ENCODE measurements around the gene SIGLEC8. TPM values are rescaled to one million over a fixed set of nuclear protein-coding genes. Genes with fewer than 3 reads are reported as not detected.

Gene SIGLEC8
- total and polyA plus RNA-seq, 10 of the 15 experiments (the other 5 are each of a cell fraction or from before 2014, with no cell fraction given): not detected

DNA sequence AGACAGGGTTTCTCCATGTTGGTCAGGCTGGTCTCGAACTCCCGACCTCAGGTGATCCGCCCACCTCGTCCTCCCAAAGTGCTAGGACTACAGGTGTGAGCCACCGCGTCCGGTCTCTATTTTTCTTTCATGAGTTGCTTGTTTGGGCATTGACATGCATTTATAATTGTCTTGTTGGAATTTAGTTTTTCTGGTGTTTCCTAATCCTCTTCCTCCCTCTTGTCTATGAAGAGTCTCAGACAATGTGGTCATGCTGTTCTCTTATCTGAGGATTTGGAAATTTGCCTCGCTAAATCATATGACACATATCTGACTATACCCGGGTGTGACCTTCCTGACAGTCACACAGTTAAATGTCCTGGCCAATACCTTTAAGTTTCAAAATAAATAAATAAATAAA, 12.7 kb upstream of the SIGLEC8 start (continued):
- TF ChIP-seq, protein P1, sequence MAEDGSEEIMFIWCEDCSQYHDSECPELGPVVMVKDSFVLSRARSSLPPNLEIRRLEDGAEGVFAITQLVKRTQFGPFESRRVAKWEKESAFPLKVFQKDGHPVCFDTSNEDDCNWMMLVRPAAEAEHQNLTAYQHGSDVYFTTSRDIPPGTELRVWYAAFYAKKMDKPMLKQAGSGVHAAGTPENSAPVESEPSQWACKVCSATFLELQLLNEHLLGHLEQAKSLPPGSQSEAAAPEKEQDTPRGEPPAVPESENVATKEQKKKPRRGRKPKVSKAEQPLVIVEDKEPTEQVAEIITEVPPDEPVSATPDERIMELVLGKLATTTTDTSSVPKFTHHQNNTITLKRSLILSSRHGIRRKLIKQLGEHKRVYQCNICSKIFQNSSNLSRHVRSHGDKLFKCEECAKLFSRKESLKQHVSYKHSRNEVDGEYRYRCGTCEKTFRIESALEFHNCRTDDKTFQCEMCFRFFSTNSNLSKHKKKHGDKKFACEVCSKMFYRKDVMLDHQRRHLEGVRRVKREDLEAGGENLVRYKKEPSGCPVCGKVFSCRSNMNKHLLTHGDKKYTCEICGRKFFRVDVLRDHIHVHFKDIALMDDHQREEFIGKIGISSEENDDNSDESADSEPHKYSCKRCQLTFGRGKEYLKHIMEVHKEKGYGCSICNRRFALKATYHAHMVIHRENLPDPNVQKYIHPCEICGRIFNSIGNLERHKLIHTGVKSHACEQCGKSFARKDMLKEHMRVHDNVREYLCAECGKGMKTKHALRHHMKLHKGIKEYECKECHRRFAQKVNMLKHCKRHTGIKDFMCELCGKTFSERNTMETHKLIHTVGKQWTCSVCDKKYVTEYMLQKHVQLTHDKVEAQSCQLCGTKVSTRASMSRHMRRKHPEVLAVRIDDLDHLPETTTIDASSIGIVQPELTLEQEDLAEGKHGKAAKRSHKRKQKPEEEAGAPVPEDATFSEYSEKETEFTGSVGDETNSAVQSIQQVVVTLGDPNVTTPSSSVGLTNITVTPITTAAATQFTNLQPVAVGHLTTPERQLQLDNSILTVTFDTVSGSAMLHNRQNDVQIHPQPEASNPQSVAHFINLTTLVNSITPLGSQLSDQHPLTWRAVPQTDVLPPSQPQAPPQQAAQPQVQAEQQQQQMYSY (CRISPR knock-in tag; IDR thresholded peaks at IDR 0.05): no peak
- no peak for TF ChIP-seq SMARCA5 (IDR thresholded peaks at IDR 0.05)
- no peak for TF ChIP-seq STAT3 (IDR thresholded peaks at IDR 0.05; ENCODE audit: low read depth, low read length)
- TF ChIP-seq, protein P2, sequence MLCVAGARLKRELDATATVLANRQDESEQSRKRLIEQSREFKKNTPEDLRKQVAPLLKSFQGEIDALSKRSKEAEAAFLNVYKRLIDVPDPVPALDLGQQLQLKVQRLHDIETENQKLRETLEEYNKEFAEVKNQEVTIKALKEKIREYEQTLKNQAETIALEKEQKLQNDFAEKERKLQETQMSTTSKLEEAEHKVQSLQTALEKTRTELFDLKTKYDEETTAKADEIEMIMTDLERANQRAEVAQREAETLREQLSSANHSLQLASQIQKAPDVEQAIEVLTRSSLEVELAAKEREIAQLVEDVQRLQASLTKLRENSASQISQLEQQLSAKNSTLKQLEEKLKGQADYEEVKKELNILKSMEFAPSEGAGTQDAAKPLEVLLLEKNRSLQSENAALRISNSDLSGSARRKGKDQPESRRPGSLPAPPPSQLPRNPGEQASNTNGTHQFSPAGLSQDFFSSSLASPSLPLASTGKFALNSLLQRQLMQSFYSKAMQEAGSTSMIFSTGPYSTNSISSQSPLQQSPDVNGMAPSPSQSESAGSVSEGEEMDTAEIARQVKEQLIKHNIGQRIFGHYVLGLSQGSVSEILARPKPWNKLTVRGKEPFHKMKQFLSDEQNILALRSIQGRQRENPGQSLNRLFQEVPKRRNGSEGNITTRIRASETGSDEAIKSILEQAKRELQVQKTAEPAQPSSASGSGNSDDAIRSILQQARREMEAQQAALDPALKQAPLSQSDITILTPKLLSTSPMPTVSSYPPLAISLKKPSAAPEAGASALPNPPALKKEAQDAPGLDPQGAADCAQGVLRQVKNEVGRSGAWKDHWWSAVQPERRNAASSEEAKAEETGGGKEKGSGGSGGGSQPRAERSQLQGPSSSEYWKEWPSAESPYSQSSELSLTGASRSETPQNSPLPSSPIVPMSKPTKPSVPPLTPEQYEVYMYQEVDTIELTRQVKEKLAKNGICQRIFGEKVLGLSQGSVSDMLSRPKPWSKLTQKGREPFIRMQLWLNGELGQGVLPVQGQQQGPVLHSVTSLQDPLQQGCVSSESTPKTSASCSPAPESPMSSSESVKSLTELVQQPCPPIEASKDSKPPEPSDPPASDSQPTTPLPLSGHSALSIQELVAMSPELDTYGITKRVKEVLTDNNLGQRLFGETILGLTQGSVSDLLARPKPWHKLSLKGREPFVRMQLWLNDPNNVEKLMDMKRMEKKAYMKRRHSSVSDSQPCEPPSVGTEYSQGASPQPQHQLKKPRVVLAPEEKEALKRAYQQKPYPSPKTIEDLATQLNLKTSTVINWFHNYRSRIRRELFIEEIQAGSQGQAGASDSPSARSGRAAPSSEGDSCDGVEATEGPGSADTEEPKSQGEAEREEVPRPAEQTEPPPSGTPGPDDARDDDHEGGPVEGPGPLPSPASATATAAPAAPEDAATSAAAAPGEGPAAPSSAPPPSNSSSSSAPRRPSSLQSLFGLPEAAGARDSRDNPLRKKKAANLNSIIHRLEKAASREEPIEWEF (IDR thresholded peaks at IDR 0.05; ENCODE audit: insufficient replicate concordance, low read depth, low read length): no peak
- no peak for TF ChIP-seq ASH2L (IDR thresholded peaks at IDR 0.05; ENCODE audit: borderline replicate concordance, low read depth)
- TF ChIP-seq, protein P3, sequence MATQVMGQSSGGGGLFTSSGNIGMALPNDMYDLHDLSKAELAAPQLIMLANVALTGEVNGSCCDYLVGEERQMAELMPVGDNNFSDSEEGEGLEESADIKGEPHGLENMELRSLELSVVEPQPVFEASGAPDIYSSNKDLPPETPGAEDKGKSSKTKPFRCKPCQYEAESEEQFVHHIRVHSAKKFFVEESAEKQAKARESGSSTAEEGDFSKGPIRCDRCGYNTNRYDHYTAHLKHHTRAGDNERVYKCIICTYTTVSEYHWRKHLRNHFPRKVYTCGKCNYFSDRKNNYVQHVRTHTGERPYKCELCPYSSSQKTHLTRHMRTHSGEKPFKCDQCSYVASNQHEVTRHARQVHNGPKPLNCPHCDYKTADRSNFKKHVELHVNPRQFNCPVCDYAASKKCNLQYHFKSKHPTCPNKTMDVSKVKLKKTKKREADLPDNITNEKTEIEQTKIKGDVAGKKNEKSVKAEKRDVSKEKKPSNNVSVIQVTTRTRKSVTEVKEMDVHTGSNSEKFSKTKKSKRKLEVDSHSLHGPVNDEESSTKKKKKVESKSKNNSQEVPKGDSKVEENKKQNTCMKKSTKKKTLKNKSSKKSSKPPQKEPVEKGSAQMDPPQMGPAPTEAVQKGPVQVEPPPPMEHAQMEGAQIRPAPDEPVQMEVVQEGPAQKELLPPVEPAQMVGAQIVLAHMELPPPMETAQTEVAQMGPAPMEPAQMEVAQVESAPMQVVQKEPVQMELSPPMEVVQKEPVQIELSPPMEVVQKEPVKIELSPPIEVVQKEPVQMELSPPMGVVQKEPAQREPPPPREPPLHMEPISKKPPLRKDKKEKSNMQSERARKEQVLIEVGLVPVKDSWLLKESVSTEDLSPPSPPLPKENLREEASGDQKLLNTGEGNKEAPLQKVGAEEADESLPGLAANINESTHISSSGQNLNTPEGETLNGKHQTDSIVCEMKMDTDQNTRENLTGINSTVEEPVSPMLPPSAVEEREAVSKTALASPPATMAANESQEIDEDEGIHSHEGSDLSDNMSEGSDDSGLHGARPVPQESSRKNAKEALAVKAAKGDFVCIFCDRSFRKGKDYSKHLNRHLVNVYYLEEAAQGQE (IDR thresholded peaks at IDR 0.05; ENCODE audit: low read depth, low read length): no peak
